AML-193 (cell line): Measurements from ENCODE around the gene LTBP1.

ENCODE experiments used
- DNase-seq, 2 experiments: peaks; one replicate each; lab custom pipeline; 2025; lab: John Stamatoyannopoulos, UW

LTBP1 gene

GRCh38 chr2:33268246-33268831, 321.6 kb downstream of the LTBP1 start:
- no peak for DNase-seq

DNA sequence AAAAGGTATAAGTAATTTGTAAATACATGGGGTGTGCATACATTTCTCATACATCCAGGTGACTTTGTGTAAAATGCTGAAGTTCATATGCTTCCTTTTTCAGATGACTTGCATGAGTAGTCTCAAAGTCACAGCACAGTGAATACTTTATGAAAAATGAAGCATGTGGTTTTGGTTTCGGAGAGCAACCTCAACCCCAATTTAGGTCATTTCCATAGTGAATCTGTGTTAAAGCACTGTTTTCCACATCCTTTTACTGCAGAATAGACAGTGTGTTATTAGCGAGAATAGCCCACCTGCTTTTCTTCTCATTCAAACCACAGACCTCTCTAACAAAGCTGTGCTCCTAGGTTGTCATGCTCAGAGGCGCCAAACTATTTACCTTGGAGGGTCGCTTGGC, 325.2 kb downstream of the LTBP1 start:
- no peak for DNase-seq

GRCh38 chr2:33273479-33273878, 326.7 kb downstream of the LTBP1 start:
- no peak for DNase-seq

DNA sequence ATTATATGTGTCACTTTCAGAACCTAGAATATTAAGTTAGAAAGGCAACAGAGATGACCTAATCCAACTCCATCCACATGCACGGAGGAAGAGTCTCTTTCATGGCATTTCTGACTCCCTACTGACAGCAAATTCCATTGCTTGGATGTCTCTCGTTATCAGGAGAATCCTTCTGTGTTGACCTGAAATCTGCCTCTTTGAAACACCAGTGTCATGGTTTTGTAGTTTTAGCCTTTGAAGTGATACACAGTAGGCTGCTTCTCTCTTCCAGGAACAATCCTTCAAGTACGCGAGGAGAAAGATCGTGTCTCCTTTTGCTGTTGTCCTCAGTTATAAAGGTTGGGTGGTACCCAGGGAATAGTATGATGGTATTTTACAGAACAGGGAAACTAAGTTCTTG, 327.8 kb downstream of the LTBP1 start:
- DNase-seq, result no peak

GRCh38 chr2:33275689-33276444, 329.1 kb downstream of the LTBP1 start:
- no peak for DNase-seq

GRCh38 chr2:33277002-33277426, 330.3 kb downstream of the LTBP1 start:
- no peak for DNase-seq

DNA sequence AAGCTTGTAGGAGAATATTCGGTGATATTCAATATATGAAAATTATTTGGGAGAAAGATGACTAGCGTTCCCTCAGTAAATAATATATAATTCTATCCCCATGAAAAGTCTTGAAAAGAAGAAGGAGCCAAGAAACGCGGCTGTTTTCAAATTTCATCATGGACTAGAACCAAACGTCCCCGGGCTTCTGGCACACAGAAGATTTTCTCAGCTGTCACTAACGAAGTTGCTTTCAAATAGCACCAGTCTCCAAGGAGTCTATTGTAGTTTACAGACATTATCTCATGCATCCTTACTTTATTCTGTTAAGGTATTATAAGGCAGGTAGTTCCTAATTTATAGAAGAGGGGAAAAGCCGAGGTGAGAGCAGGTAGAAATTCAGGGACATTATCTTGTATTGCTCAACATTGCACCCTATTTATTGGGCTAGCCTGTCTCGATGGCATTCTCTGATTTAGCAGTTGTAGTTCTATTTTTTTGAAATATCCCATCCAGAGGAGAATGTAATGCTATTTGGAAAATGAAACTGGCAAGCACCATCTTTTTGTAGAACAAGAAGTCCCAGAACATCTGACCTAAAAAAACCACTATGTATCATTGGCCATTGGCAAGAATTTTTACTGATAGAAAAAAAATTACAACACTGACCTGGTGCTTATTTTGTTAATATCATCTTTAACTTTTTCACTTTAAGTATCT, 331.6 kb downstream of the LTBP1 start:
- DNase-seq, result no peak

DNA sequence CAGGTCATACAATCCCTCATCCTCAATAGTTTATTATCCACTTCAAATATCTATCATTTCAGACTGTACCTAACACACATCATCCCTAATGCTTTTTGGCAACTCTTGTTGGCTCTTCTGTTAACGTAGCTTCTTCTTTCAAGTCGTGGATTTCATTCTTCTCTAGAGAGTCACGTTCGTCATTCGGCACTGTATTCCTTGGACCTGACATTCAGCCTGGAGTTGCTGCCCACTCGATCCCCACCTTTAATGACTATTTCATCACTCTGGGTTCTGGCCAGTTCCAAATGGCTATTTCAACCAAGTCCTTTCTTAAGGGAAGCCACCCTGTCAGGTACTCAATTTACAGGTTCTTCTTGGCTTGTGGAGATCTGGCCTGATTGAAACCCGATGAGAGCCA, 337.5 kb downstream of the LTBP1 start:
- DNase-seq, result no peak

DNA sequence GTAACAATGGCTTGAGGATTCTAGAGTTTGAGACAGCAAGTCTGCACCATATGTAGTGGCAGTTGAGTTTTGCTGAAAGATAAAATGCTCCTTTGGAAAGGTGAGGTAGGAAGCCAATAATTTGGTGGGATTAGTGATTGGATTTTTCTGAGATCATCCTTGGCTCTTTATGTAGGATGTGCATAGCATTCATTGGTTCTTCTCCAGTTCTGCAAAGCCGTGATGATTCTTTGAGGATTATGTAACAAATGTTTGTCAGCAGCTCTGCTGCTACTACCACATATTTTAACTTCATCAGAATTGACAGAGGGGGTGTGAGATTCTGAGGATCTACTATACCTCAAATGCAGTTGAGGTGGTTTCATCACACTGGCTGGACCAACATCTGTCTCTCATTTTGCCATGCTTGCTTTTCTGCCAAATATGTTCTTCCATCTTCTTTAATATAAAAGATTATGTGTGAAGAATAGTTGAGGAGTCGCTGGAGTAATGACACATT, 340.8 kb downstream of the LTBP1 start:
- DNase-seq, result no peak

- no peak for DNase-seq
Measured at GRCh38 chr2:33288011-33288410, 341.3 kb downstream of the LTBP1 start.

DNA sequence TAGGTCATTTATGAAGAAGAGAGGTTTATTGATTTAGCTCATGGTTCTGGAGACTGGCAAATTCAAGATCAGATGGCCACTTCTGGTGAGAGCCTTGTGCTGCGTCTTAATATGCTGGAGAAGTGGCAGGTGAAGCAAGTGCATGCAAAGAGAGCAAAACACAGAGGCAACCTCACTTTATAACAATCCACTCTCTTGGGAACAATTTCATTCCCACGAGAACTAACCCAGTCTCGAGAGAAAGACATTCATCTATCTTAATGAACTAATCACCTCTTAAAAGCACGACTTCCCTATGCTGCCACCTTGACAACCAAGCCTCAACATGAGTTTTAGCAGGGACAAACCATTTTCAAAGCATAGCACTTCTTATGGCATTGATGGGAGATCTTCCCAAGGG, 343.2 kb downstream of the LTBP1 start:
- DNase-seq, result no peak

DNA sequence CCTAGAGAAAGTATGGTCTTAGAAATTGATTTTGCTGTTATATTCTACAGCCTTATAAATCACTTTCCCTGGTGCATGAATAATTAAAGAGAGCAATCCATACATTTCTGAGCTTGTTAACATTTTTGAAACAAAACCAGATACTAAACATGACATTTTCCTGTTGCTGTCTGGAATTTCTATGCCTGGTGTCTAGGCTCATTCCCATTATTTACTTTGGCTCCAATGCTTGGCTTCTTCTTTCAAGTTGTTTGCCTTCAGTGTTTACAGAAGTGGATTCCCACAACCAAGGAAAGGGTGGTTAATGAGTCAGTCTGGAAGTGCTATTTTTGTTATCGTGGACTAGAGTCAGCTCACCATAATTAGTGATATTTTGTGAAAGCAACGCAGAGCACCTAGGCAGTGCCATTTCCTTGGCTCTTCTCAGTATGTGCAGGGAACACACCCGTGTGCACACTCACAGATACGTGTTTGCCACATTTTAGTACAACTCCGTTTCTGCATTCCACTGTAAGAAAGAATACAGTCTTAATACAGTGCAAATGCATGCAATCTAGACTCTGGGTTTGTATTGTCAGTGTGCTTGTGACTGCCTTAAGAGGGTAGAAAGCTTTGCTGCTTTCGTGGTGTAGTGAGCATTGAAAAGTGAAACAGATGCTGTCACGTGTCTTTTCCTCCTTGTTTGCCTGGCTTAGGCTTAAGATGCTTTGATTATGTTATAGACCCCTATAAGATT, 344.7 kb downstream of the LTBP1 start:
- DNase-seq, result no peak

GRCh38 chr2:33292063-33292462, 345.3 kb downstream of the LTBP1 start:
- no peak for DNase-seq

DNA sequence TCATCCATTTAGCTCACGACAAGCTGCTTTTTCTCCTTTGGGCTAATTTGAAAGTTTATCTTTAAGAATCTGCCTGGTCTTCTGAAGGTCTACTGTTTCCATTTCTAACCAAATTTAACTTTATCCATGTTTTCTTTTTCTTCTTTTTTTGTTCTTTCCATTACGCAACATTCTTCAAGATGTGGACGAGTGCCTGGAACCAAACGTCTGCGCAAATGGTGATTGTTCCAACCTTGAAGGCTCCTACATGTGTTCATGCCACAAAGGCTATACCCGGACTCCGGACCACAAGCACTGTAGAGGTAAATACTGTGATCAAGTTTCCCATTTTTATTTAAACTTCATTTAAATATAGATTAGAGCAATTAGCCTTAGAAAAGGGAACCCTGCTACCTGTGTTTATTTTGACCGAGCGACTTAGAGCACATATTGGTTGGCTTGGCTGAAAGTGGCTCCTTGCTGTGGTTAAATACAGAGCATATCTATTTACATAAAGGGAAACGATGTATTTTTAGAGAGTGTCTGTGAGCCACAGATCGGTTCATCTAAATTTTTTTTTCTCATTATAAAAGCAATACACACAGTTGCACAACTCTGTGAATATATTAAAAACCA, 346.3 kb downstream of the LTBP1 start:
- DNase-seq, result no peak

- DNase-seq, result no peak
Measured at GRCh38 chr2:33298233-33298632, 351.5 kb downstream of the LTBP1 start.

- DNase-seq, result no peak
Measured at GRCh38 chr2:33301355-33301754, 354.6 kb downstream of the LTBP1 start.

DNA sequence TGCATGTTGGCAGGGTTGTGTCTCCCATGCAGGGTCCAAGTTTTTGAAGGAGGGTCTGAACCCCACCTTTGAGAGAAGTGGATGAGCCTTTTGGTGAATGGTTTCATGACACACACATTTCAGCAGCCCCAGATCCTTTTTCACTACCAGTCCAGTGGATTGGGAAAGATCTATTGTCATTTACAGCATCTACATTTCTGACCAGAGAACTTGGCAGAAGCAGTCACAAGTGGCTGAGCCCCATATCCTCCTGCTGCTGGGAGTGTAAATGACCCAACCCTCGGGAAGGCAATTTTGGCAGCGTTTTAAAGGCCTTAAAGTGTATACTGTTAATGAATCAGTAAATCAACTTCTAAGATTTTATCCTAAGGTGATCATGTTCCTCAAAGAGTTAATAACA, 355.6 kb downstream of the LTBP1 start:
- DNase-seq, result no peak

DNA sequence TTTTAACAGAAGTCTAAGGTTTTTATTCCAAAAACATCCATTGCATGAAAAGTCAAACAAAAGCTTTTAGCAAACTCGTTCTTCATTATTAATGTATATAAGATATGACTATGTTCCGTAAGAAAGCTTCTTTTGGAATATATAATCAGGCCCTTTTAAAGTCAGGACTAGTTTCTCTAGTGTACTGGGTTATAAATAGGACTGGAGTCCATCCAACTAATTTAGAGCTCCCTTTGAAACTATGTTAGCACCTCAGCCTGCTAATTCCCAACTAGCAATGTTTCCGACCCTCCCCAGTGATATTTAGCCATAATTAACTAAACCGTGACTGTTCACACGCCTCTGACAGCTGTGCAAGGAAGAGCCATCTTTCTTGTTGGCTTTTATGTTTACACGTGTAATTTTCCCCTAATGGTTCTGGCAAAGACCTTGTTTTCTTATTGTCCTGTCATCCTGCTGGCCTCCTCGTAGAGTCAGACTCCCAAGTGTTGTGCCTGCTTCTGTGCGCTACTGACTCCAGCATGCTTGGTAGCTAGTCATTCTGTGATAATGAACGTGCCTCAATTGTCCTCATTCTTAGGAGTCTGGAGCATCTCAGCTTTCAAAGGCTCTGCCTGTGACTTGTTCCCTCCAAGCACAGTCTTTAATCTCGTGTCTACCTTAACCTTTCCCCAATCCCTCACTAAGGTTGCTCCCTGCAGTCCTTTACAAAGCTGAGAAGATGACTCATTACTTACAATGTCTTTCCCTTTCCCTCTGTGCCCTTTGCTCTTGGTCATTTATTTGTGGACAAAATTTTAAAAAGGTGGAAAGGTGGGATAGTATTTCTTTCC, 357.5 kb downstream of the LTBP1 start:
- no peak for DNase-seq

GRCh38 chr2:33307659-33308270, 361.0 kb downstream of the LTBP1 start:
- no peak for DNase-seq

DNA sequence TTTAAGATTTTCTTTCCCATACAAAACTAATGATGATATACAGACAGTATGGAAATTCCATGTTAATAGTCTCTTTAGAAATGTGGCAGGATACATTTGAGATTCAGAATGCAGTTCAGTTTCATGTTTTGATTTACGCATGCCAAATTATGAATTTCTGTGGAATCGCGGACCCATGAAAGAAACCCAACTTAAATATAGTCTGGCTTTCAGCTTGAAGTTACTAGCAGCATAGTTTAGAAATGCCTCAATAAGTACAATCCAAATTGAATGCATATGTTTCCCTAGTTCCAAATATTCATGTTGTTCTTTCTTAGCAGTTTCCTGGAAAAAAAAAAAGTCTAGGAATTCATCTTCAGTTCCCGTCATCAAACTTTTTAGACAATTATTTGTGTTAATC, 365.6 kb downstream of the LTBP1 start:
- DNase-seq, result no peak

DNA sequence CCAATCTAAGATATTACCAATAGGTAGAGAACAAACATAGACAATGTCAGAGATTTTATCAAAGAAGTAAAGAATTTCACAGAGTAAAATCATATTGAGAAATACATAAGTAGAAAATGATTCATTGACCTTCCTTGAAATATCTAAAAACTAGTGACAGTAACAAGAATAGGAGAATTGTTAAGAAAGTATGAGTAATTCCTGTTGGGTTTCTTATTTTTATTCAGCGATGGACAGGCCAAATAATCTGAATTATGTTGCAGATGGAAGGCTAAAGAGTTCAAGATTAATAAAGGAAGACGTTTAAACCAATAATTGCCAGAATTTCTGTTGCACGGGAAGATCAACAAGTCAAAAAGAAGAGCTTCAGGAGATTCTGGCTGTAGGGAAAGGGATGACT, 366.3 kb downstream of the LTBP1 start:
- DNase-seq, result no peak
